ENCODE data around the gene XAB2.

DNA sequence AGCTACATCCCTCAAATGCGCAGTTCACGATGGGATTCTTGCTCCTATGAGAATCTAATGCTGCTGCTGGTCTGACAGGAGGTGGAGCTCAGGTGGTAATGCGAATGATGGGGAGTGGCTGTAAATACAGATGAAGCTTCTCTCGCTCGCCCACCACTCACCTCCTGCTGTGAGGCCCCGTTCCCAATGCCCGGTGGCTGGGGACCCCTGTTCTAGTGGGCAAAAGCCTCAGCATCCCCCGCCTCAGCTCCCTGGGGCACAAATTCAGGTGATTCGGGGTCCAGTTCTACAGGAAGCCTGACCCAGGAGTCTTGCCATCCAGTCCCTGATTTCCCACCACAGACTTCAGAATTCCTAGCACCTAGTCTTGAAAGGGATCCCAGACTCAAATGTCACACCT is 43.2 kb upstream of the XAB2 start:
- TF ChIP-seq, protein P1, sequence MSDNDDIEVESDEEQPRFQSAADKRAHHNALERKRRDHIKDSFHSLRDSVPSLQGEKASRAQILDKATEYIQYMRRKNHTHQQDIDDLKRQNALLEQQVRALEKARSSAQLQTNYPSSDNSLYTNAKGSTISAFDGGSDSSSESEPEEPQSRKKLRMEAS (IDR thresholded peaks at IDR 0.05; ENCODE audit: low read depth, low read length) = no peak
- TF ChIP-seq CTCF (IDR thresholded peaks at IDR 0.05; ENCODE audit: low read depth, low read length) = no peak
